Upper lobe of left lung (tissue), 4 donors: ENCODE measurements around the gene BGLAP.

Experiments
- CTCF ChIP-seq, 6 experiments: fragments of 450-650 bp in 4 of 6; fragments of 200-600 bp in 2 of 6; sonication (generic) in 2 of 6; IDR thresholded peaks; one replicate each; pipeline ENCODE4 v1.5.1; 2016 to 2019; ENCODE audit warnings: antibody characterized with exemption in 6 of 6
- POLR2A ChIP-seq, 4 donors: fragments of 450-650 bp; IDR thresholded peaks; one replicate each; pipeline ENCODE4 v1.5.1; 2016 to 2017; ENCODE audit warnings: antibody characterized with exemption in 4 of 4, mild to moderate bottlenecking in 2 of 4
- POLR2AphosphoS5 ChIP-seq, 2 donors: sonication (generic); formaldehyde crosslinking; IDR thresholded peaks; one replicate each; pipeline ENCODE4 v1.5.1; 2017; ENCODE audit warnings: antibody characterized with exemption in 2 of 2

- no peak for TF ChIP-seq POLR2A (IDR thresholded peaks at IDR 0.05)
- TF ChIP-seq CTCF (IDR thresholded peaks at IDR 0.05), result no peak
- TF ChIP-seq POLR2AphosphoS5 (IDR thresholded peaks at IDR 0.05), result no peak
These were observed 29.9 kb upstream of the BGLAP start for GRCh38 chr1:156212130-156212529.
